GM12864 (cell line): Measurements from ENCODE around the gene TCP1.

Experiments used
- DNase-seq: peaks from one replicate; pipeline ENCODE4 v3.0.0-alpha.2; 2011; ENCODE audit warnings: low read depth
- H3K4me3 ChIP-seq: 2 replicates; pipeline ENCODE4 v1.5.1; 2011; ENCODE audit warnings: mild to moderate bottlenecking, low read depth, low read length, control low read depth
- TF ChIP-seq, protein P1 (sequence below): IDR thresholded peaks from 2 replicates; pipeline ENCODE4 v1.5.1; 2011; ENCODE audit warnings: low read depth, mild to moderate bottlenecking, moderate library complexity, low read length, control low read depth, inconsistent platforms; ENCODE audit errors: missing control alignments

TCP1 gene

DNA sequence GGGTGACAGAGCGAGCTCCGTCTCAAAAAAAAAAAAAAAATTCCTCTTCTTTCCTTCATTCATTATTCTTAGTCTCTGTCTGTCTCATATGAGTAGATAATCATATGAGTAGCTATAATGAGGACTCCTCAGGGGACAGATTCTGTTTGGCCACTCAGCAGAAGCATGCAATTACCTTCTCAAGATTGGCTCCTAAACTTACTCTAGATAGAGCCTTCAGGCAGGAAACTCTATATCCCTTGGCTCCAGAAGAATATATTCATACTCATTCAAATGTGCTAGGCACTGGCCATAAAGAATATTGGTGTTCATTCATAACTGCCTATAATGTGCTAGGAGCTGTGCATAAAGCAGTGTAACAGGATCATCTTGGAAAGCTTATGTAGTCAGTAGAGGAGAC, 29.8 kb downstream of the TCP1 start:
- TF ChIP-seq, protein P1, sequence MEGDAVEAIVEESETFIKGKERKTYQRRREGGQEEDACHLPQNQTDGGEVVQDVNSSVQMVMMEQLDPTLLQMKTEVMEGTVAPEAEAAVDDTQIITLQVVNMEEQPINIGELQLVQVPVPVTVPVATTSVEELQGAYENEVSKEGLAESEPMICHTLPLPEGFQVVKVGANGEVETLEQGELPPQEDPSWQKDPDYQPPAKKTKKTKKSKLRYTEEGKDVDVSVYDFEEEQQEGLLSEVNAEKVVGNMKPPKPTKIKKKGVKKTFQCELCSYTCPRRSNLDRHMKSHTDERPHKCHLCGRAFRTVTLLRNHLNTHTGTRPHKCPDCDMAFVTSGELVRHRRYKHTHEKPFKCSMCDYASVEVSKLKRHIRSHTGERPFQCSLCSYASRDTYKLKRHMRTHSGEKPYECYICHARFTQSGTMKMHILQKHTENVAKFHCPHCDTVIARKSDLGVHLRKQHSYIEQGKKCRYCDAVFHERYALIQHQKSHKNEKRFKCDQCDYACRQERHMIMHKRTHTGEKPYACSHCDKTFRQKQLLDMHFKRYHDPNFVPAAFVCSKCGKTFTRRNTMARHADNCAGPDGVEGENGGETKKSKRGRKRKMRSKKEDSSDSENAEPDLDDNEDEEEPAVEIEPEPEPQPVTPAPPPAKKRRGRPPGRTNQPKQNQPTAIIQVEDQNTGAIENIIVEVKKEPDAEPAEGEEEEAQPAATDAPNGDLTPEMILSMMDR: no peak
- no peak for DNase-seq
- H3K4me3 ChIP-seq: no peak overlapping the region

DNA sequence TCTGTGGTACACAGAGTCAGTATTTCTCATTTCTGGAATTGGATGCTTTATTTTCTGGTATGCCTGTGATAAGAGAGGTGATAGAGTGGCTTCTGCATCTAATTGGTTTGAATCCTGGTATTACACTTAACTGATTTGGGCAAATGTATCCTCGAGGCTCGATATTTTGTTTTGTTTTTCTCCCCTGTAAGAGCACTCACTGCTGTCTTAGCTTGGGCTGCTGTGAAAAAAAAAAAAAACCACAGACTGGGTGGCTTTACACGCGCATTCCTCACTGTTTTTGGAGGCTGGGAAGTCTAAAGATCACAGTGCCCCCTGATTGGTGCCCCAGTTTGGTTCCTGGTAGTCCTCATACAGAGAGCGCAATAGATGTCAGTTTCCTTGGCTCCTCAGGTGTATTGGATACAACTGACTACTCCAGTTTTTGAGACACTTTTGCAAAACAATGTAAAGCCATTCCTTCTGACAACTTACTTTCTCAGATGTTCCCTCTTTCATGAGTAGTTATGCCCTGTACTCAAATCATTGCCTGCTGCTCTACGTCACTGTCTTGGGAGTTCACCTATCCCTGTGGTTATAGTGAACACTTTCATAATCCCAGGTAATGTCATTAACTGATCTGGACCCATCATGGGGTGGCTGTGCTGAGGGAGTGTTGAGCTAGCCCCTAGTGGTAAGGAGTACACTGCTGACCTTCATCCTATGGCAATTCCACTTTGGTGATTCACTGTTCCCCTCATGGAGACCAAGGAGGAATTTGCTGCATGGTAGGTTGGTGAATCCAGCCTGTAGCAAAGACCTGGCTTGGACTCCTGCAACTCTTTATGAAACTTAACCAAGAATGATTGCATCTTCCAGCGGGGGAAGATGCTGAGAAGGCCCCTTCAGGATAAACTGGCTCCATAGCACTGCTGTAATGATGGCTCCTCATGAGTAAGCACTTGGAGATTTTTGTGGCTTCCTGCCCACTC, 31.1 kb downstream of the TCP1 start:
- TF ChIP-seq, protein P1: peak; percentile 34
- DNase-seq: no peak
- H3K4me3 ChIP-seq: no peak overlapping the region

DNA sequence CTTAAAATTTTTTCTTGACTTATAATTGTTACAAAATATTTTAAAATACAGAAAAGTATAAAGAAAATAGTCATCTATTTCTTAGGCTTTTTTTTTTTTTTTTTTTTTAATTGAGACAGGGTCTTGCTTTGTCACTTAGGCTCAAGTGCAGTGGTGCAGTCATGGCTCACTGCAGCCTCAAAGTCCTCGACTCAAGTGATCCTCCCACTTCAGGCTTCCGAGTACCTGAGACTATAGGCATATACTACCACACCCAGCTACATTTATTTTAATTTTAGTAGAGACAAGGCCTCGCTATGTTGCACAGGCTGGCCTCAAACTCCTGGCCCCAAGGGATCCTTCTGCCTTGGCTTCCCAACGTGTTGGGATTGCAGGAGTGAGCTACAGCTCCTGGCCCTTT, 32.9 kb downstream of the TCP1 start:
- TF ChIP-seq, protein P1: no peak
- DNase-seq: no peak
- H3K4me3 ChIP-seq: no peak overlapping the region

DNA sequence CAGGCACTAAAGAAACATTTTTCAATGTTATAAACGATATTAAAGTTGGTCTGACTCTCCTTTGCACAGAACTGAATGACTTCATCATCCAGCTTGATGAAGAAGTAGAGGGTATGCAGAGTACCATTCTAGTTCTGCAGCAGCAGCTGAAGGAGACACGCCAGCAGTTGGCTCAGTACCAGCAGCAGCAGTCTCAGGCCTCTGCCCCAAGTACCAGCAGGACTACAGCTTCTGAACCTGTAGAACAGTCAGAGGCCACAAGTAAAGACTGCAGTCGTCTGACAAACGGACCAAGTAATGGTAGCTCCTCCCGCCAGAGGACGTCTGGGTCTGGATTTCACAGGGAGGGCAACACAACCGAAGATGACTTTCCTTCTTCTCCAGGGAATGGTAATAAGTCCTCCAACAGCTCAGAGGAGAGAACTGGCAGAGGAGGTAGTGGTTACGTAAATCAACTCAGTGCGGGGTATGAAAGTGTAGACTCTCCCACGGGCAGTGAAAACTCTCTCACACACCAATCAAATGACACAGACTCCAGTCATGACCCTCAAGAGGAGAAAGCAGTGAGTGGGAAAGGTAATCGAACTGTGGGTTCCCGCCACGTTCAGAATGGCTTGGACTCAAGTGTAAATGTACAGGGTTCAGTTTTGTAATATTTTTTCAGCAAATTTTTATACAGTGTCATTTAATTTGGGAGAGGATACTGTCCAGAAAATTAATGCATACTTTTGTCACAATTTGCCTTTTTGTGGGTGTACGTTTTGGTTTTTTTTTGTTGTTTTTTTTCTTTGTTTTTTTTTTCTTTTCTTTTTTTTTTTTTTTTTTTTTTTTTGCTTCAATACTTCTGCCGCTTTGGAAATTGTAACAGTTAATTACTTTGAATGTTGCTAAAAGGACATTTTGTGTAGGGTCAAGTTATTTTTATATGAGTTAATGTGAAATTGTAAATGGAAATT, 34.2 kb downstream of the TCP1 start:
- no peak overlapping the region for H3K4me3 ChIP-seq
- no peak for DNase-seq
- TF ChIP-seq, protein P1: no peak

DNA sequence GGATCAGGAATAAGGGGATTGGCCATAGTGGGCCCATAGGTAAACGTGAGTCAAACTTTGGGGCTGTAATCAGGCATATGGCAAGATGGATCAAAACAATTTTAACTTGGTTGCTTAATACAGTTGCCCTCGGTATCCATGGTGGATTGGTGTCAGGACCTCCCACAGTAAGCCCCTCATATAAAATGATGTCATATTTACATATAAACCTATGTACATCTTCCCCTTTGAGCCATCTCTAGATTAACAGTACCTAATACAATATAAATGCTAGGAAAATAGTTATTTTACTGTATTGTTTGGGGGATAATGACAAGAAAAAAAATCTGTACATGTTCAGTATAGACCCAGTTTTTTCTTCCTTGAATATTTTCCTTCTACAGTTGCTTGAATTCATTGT, 35.0 kb downstream of the TCP1 start:
- TF ChIP-seq, protein P1: no peak
- no peak overlapping the region for H3K4me3 ChIP-seq

DNA sequence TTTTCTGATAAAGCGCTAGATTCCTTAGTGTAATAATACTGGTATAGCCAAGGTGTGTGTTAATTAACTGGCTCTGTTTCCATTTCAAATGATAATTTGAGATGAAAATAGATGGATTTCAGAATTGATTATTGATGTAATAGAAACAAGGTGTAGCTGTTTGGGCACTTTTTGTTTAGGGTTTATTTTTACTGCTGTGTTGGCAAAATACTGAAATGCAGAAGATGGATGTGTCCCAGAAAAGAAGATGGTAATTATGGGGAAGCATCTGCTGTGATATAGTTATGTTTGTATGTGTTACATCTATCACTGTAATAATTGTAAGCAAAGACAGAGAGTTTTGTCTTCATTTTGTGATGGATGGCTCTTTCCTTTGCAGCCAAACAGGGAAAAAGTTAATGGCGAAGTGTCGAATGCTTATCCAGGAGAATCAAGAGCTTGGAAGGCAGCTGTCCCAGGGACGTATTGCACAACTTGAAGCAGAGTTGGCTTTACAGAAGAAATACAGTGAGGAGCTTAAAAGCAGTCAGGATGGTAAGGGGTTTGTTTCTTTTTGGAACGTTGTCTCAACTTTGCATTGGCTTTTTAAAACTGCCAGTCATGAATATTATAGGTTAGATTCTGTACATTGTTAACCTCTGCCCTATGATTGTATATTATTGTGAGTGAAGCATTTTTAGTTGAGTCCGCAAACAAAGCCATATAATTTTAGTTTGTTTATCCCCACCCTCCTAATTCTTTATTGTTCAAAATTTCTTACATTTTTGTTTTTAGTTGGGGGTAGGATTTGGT, 36.1 kb downstream of the TCP1 start:
- no peak overlapping the region for H3K4me3 ChIP-seq
- DNase-seq: no peak
- TF ChIP-seq, protein P1: no peak

More for the DNA sequence above, 35.0 kb downstream of the TCP1 start:
- DNase-seq: no peak
